CD4-positive, alpha-beta T cell treated with Interleukin-15 for 1 hour (primary cell): ENCODE results near the gene COL4A1.

Experiments
- DNase-seq: peaks from one replicate; pipeline ENCODE4 v3.0.0-alpha.2; 2020

The COL4A1 gene

DNA sequence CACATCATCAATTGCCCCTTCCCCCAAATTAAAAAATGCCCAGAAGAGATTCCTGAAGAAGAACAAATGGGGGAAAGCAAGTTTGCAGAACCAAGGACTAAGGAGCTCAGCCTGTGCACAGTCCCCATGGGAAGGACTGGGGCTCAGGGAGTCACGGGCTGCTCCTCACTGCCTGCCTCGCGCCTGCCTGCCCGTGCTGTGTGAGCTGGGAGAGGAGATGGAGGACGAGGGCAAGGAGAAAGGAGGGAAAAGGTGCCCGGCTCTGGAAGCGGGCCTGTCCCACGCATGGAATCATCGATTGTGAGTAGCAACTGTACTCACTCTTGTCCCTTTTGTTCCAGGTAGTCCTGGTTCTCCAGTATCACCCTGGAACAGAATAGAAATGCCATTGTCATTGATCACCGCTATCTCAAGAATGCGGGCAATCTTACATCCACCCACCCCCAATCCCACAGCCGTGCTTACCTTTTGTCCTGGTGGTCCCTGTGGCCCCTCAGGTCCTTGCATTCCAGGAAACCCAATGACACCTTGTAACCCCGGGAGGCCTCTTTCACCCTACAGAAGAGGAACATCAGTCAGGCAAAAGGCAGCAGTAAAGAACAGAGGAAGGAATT is 93.4 kb downstream of the COL4A1 start:
- DNase-seq = no peak

DNA sequence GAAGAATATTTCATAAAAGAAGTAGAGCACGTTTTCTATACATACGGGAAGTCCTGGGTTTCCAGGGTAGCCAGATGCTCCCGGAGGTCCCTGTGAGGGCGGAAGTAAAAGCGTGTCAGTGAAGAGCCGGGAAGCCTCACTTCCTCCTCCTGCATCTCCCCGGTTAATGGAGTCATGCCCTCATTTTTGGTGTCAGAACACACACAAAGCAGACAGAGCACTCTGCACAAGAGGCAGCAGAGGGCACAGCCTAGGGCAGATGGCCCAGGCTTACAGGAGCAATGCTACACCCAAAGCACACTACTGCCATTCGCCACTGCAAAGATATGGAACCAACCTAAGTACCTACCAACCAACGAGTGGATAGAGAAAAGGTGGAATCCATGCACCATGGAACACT is 94.4 kb downstream of the COL4A1 start:
- DNase-seq = no peak

DNA sequence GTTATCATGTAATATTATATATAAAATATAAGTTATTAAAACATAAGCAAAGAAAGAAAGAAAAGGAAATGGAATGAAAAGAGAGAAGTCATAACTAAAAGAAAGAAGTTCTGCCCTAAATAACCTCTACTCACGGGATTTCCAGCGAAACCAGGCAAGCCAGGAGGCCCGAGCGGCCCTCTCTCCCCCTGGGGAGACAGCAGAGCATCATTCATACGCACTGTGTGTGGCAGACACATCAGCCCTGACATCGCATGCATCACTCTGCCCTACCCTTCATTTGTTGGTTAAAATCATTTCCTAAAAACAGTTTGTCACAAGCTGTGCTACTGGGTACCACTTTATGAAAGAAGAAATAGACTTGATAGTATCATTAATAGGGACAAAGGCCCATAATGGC is 95.2 kb downstream of the COL4A1 start:
- no peak for DNase-seq

DNA sequence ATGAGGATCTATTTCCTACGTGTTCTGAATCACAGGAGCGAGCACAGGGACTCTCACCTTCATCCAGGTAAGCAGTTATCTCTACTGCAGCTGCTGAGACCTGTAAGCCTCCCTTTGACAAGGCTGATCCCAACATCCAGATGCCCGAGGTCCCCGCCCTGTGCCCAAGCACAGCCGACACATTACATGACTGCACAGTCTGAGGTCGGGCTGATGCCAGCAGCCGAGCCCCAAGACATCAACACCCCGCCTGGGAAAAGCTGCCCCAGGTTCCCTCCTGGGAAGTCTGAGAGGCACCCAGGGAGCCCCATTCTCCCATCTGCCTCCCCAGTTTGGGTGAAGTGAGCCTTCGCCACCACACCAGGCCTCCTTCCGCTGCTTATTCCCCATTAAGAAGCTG is 95.9 kb downstream of the COL4A1 start:
- DNase-seq = no peak

DNA sequence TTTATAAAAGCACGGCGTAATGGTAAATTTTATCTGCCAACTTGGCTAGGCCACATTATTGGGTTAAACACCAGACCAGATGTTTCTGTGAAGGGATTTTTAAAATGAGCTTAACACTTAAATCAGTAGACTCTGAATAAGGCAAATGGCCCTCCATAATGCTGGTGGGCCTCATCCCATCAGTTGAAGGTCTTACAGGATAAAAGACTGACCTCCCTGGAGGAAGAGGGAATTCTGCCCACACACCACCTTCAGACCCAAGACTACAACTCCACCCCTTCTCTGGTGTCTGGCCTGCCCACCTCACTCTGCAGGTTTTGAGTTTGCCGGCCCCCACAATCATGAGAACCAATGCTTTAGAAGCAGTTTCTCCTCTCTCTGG is 96.4 kb downstream of the COL4A1 start:
- no peak for DNase-seq

DNA sequence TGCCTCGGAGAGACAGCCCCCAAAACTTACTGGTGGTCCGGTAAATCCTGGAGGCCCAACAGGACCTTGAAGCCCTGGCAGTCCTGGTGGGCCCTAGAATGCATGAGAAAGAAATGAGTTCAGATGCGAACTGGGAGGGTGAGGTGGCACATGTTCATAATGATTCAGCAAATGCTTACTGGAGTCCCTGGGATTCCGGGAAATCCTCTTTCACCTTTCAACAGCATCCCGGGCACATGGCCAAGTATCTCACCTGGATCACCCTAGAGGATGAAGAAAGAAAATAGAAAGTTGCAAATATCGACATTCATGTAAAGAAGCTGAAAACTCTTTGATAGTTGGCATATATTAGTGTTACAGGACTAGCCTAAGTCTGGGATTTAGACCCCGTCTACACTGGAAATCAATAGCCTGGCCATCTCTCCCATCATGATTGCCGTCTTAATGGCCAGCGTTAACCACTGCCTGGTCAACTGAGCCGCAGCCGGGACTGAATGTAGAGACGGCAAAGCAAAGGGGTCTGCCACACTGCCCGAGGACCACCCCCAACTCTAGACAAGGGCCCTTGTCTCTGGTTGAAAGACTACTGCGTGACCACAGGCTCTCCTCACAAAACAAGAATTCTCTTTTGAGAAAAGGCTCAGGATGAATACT is 96.9 kb downstream of the COL4A1 start:
- DNase-seq = no peak

DNA sequence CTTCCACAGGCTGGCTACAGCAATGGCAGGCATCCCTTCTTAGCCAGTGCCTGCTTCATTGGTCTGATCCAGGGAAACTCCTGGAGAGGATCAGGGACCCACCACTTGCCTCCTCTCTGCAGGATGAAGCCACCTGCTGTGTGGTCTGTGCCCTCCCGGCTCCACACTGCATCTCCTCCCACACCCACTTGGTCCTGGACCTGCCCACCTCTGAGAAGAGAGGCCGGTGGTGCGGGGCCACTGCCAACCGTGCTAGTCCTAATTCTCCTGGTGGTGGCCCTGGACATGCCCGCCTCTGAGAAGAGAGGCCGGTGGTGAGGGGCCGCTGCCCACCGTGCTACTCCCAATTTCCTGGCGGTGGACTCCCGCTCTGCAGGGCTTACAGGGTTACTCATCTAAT is 98.8 kb downstream of the COL4A1 start:
- no peak for DNase-seq

DNA sequence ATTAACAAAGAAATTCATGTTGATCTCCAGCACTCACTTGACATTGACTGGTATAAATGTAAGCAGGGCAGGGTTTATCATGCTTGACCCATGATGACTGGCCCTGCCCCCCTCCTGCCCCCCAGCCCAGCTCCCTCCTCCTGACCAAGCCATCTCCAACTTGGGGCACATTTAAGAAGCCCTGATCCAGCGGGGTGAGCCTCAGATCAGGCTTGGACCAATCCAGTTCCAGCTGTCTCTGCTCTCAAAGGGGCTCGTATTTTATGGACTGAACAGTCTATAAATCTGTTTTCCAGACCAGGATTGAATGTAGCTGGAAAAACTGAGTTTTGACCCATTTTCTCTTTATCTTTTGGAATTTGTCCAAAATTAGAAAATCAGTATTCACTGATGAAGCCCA is 100.0 kb downstream of the COL4A1 start:
- DNase-seq = no peak

DNA sequence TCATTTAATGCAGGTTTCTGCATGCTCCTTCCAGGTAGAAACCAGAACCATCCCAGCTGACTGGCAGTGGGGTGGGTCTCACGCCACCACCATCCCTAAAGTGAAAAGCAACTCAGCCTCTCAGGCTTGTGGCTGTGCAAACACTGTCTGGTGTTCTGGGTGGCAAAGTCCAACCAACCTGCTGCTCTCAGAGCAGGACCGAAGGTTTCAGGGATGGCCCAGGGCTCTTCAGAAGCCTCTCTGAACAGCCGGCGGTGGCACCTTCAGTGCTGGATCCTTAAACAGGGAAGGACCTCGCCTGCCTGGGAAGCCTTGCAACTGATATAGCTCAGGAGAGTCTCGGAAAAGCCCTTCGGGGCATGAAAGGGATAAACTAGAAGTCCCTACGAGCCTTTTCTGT is 100.8 kb downstream of the COL4A1 start:
- DNase-seq = no peak

DNA sequence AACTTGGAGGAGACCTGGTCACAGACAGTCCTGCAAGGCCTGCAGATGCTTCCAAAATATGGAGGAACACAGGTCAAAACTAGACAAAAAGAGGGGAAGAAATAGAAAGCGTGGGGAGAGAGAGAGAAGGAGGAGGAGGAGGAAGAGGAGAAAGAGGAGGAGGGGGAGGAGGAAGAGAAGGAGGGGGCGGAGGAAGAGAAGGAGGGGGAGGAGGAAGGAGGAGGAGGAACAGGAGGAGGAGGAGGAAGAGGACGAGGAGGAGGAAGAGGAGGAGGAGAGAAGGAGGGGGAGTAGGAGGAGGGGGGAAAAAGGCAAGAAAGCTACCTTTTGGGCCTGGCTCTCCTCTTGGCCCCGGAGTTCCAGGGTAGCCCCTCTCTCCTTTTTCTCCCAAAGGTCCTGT is 105.8 kb downstream of the COL4A1 start:
- DNase-seq = no peak

DNA sequence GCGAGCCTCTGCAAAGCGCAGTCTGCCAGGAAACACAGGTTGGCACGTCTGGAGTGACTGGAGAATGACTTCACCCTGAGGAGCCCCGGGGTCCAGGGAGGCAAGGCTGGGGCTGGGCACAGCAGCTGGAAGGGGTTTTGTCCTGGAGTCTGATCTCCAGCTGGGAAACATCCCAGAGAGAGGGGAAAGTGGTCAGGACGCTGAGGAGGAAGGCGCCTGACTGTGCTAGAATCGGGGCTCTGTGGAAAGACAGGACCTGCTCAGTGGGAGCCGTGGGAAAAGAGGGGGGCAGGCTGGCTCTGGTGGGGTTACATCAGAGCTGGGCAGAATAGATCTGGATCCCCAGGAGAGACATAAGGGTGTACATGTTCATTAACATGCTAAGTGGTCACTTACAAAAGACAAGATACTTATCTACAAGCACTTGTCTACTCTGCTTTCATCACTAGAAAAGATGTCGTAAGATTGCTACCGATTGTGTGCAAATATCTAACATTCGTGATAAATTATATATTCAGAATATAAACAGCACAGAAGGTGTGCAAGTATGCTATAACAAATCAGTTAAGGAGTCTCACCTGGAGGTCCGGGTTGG is 106.6 kb downstream of the COL4A1 start:
- no peak for DNase-seq

DNA sequence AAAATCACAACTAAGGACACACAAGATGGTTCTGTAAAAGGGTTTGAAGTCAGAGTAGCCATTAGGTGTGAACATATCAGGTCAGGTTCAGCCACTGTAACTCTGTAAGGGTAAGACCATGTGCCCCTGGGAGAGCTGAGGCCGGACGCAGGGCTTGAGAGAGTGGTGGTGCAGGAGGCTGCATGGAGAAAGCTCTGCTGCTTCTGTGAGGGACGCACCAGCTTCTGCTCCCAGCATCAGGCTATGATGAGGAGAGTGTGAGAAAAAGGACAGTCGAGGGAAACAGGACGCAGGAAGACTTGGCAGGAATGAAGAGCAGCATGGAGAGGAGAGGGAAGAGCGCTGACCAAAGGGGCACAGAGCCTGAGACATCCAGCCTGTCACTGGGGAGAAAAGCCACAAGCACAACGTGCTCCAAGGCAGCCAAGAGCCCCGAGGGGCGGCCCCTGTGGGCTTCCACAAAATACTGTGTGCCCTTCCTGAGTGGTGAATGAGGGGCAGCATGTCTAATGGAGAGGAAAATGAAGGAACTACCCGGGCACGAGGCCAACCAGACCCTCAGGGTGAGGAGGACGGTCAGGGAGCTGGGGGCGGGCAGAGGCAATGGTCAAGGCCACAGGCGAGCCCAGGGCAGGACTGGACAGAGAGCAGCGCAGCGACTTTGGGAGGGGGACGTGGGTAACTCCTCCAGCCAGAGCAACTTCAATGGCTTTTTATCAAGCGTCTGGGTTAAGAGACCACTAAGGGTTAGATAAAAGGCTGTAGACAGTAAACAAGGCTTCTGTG is 107.7 kb downstream of the COL4A1 start:
- no peak for DNase-seq

DNA sequence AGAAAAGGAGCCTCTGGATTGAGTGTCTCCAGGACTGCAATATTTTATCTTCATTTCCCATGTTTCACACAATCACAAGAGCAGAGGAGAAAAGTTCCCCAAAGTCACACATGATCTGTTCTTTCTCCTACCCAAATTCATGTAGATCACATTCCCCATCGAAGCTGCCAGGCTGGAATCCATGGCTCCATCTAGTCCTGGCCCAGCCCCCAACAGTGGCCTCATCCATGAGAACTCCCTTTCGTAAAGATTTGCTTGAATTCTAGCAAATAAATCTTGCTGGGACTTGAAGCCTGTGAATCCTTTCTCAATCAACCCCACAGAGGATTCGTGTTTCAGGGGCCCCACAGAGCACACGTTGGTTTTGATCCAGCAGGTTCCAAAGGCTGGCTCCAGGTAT is 109.5 kb downstream of the COL4A1 start:
- no peak for DNase-seq

DNA sequence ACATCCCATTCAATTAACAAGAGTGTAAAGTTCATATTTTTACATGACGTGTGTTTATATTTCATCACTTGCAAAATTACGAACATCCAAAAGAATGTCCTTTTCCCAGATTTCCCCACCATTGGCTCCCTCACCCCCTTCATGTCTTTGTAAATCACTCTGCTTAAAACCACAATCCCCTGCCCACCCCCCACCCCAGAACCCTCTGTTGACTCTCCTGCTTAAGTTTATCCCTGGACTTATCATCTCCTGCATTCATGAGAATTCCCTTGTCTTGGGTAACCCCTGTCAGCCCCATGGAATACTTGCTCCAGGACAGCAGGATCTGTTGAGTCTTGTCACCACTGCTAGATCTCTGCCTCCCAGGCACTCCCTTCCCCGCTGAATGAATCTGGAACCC is 109.9 kb downstream of the COL4A1 start:
- no peak for DNase-seq

DNA sequence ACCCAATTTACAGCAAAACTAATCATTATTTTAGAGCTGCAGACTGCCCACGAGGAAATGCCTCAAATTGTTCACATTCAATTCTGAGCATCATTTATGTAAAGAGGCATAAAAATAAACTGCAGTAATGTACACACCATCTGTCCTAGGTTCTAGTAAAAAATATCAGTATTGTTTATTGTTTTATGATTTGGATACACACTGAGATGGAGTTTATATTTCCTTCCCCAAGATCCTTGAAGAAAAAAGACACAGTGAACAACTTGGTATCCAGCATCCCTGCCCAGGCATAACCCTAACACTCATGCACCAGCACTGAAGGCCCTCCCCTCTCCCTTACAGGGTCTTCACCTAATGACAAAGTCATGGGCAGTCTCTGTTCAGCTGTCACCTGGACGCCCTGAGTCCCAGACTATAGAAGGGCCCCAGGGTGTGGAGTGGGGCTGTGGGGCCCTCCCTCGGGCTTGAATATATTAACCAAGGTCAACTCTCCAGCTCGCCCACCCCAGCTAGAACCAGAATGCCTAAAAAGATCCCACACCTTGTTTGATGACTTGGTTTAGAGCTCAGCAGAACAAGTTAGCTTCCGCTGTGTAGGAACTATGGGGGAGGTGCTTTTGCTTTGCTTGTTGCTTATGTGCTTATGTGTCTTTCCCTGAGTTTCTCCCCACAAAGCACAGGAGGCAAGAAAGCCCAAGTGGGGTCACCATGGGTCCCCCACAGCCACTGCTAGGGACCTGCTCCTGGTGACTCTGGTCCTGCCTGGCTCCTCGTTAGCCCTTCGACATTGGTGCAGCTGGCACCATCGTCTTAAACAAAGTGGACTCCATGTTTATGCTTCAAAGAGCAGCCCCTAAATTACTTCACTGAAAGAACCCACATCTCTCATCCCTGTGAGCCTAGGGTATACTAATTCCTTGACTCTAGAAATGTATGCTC is 111.1 kb downstream of the COL4A1 start:
- DNase-seq = no peak

DNA sequence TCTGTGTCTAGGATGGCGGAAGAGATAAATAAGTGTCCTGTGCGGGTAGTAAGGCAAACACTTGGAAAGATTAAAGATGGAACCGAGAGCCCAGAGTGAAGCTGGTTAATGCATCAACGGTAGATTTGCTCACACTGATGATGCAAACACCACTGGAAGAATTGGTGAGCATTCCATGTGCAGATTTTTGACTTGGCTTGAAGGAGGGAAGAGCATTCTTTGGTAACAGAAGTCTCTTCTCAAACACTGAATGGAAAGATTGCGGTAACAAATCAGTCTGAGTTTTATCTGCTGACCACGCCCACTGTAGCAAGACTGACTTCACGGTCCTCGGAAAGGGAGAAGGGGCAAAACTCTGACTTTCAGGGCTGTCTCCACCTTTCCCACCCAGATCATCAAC is 112.5 kb downstream of the COL4A1 start:
- DNase-seq = no peak

DNA sequence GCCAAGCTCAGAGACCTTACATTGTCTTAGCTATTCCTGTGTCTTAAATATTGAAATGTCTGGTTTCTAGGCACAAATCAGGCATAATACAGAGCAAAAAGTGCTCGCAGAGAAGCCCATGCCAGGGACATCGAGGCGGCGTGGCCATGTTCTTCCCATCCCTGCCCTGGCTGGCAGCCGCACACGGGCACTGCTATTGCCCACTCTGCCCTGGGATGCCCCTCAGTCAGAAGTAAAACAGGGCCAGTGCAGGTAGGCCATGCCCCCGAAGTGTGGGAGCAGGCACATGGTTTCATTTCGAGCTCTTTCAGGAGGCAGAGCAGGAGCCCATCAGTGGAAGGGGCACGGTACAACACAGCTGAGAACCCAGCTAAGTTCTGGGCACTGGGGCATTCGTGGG is 113.5 kb downstream of the COL4A1 start:
- DNase-seq = no peak

DNA sequence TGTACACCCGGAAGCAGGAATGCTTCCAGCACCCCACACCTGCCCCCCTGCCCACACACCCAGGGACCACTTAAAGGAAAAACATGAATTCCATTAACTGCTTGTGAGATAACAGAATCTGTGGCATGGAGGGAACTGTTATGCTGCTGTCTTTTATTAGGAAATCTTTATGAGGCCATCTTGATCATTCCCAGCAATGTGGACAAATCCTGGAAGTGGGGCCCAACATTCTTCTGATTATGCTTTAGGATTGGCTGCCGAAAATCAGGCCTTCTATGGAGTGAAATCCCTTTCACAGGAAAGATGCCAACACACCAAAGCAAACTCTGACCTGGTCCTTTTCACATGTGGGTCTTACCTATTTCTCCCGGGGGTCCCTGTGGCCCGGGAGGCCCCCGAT is 114.5 kb downstream of the COL4A1 start:
- no peak for DNase-seq

DNA sequence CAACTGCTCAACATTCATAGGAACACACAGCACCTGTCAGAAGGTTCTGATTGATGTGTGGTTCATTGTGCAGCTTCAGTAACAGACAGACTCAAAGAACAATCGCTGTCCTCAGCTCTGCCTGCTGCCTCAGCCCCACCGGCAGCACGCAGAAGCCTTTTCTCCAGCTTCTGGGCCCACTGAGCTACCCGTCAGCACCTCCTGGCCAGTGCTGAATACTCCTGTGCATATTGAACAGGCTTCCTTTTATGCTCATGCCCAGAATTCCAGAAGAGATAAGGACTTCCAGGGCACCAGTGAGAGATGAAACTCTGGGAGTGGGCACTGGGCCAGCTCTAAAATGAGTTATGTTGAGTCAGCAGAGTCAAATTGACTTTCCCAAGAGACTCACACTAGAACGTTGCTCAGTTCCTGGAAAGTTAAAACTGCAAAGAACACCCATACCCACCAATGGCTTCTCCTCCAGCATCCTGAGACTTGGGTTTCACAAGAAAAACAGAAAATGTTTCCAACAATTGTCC is 119.3 kb downstream of the COL4A1 start:
- DNase-seq = no peak

DNA sequence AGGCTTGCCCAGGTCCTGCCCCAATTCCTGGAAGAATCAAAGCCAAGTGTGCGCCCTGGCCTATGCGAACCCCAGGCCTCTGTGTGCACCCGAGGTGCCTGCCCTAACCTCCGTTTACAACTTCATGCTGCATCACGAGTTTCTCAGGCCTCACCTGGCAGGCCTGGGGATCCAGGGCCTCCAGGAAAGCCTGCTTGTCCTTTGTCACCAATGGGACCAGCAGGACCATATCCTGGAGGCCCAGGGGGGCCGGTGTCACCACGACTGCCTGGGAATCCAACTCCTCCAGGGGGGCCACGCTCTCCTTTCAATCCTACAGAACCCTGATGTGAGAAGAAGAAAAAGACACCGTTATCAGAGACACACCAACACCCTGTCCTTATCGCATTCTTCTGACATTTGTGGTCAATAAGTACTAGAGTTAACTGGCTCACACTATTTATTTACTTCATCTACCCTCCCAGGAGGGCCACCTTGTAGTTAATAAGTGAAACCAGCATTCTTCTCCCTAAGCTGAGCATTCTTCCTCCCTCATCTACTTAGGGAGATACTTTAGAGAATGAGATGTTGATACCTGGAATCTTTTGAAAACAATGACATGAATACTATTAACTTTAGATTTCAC is 120.6 kb downstream of the COL4A1 start:
- DNase-seq = no peak

DNA sequence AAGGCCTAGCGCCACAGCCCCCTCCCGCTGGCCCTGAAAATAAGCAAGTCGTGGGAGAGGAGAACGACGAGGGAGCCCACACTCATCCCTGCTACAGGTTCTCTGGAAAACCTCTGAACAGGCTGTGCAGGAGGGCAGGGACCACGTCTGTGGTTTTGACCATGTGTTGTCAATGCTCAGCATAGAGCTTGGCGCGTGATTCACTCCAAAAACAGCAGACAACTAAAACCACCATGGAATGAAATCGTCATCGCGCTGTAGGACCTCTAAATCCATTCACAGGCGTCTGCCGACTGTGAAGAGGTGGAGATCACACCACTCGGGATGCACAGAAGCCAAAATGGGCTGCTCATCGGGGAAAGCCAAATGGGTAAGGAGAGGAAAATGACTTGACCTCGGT is 121.3 kb downstream of the COL4A1 start:
- no peak for DNase-seq

DNA sequence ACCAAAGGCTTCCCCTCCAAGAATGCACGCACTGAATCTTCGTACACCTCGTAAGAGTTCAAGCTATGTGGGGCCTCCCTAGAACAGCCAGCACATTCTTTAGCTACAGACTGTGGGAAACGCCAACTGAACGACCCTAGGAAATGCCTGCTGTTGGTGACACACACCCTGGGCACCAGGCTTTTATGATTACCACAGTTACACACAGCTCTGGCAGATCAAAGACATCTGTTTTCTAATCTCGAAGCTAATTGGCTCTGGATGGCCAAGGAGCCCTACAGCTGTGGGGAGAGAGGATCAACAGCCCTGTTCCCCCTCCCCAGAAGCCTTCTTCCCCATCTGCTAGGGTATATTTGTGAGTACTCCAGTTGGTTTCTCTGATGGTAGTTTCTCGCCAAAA is 123.0 kb downstream of the COL4A1 start:
- no peak for DNase-seq
